ENCODE measurements around the gene MTCP1.

MTCP1 gene

GRCh38 chrX:155046129-155046810 lies 24.7 kb downstream of the MTCP1 start:
- H3K4me3 ChIP-seq (ENCODE audit: control insufficient read depth, low read depth, low read length): no peak overlapping the region
- TF ChIP-seq CTCF (IDR thresholded peaks at IDR 0.05; ENCODE audit: control insufficient read depth, insufficient read depth, low read depth, low read length, missing control alignments): no peak
- no peak for DNase-seq (ENCODE audit: low read depth)

DNA sequence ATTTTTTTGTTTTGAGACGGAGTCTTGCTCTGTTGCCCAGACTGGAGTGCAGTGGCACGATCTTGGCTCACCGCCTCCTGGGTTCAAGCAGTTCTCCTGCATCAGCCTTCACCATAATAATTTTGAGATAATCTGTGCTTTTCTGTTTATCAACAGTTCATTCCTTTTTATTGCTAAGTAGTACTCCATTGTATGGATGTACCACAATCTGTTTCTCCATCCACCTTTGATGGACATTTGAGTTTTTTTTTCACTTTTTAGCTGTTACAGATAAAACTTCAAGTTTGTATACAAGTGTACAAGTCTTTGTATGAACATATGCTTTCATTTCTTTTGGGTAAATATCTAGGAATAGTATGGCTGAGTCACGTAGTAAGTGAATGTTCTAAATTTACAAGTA lies 35.2 kb downstream of the MTCP1 start:
- no peak for DNase-seq (ENCODE audit: low read depth)
- no peak for TF ChIP-seq CTCF (IDR thresholded peaks at IDR 0.05; ENCODE audit: control insufficient read depth, insufficient read depth, low read depth, low read length, missing control alignments)
- no peak overlapping the region for H3K4me3 ChIP-seq (ENCODE audit: control insufficient read depth, low read depth, low read length)

DNA sequence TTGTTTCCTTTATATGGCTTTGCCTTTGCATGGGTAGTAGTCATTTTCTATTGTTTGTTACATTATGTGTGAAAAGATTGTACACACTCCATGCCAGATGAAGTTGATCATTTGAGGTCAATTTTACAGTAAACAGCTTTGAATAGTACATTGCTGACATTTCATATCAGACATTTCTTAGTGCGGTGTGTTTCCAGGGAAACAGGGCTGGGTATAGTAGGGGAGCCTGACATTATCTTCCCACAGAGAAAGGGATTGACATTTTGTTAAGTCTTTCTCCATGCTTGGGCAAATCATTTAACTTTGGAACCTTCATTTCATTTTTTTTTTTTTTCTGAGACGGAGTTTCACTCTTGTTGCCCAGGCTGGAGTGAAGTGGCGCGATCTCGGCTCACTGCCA lies 39.3 kb downstream of the MTCP1 start:
- no peak for DNase-seq (ENCODE audit: low read depth)
- no peak for TF ChIP-seq CTCF (IDR thresholded peaks at IDR 0.05; ENCODE audit: control insufficient read depth, insufficient read depth, low read depth, low read length, missing control alignments)
- H3K4me3 ChIP-seq (ENCODE audit: control insufficient read depth, low read depth, low read length): no peak overlapping the region

- TF ChIP-seq CTCF (IDR thresholded peaks at IDR 0.05; ENCODE audit: control insufficient read depth, insufficient read depth, low read depth, low read length, missing control alignments): no peak
- no peak for DNase-seq (ENCODE audit: low read depth)
- H3K4me3 ChIP-seq (ENCODE audit: control insufficient read depth, low read depth, low read length): no peak overlapping the region
Observed at GRCh38 chrX:155028877-155029291, 42.1 kb downstream of the MTCP1 start.

GRCh38 chrX:155028129-155028528 lies 42.8 kb downstream of the MTCP1 start:
- no peak overlapping the region for H3K4me3 ChIP-seq (ENCODE audit: control insufficient read depth, low read depth, low read length)
- no peak for TF ChIP-seq CTCF (IDR thresholded peaks at IDR 0.05; ENCODE audit: control insufficient read depth, insufficient read depth, low read depth, low read length, missing control alignments)
- no peak for DNase-seq (ENCODE audit: low read depth)

DNA sequence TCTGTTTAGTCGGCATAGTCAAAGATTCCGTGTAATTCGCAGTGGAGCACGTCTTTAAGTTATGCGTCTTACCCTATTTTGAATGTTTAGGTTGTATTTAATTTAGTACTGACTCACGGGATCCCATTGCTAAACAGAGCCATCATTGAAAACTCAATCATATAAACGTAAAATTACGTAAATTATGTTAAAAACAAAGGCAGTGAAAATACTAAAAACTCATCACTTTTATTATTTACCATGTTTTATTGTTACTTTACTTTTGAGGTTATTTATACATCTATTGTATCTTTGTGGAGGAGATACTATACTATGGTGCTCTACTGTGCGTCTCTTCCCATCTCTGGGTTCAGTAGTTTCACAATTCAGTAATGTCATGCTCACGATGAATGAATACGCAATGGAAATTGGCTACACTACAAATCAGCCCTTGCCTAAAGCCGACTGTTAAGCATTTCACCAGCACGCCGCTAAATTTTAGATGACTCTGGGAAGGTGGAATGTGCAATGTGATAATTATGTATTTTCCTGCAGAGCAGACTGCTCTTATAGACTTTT lies 43.3 kb downstream of the MTCP1 start:
- TF ChIP-seq CTCF (IDR thresholded peaks at IDR 0.05; ENCODE audit: control insufficient read depth, insufficient read depth, low read depth, low read length, missing control alignments): no peak
- peak overlapping the region; percentile 63 for H3K4me3 ChIP-seq (ENCODE audit: control insufficient read depth, low read depth, low read length)
- DNase-seq (ENCODE audit: low read depth): peak; percentile 61

Measured in AG09309 (cell line).